ENCODE data around the gene CEP192.

The CEP192 gene

DNA sequence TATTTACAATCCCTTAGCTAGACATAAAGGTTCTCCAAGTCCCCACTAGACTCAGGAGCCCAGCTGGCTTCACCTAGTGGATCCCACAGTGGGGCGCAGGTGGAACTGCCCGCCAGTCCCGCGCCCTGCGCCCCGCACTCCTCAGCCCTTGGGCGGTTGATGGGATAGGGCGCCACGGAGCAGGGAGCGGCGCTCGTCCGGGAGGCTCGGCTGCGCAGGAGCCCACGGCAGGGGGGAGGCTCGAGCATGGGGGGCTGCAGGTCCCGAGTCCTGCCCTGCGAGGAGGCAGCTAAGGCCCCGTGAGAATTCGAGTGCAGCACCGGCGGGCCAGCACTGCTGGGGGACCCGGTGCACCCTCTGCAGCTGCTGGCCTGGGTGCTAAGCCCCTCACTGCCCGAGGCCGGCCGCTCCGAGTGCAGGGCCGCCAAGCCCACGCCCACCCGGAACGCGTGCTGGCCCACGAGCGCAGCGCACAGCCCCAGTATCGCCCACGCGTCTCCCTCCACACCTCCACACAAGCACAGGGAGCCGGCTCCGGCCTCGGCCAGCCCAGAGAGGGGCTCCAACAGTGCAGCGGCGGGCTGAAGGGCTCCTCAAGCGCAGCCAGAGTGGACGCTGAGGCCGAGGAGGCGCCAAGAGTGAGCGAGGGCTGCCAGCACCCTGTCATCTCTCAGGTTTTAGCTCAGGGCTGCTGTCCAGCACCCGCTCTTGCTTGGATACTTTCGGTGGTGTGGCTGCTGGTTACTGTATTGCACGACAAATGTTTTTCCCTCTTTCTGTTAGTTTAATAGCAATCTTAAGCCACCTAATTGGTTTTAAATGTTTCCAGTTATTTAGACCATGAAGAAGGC, 143.6 kb downstream of the CEP192 start:
- in situ Hi-C loops (cut with MboI; ENCODE audit: low sequenced_read_pairs): no loop called here

- in situ Hi-C loops (cut with MboI; ENCODE audit: low sequenced_read_pairs): no loop called here
Observed at GRCh38 chr18:13136056-13136903, 145.1 kb downstream of the CEP192 start.

DNA sequence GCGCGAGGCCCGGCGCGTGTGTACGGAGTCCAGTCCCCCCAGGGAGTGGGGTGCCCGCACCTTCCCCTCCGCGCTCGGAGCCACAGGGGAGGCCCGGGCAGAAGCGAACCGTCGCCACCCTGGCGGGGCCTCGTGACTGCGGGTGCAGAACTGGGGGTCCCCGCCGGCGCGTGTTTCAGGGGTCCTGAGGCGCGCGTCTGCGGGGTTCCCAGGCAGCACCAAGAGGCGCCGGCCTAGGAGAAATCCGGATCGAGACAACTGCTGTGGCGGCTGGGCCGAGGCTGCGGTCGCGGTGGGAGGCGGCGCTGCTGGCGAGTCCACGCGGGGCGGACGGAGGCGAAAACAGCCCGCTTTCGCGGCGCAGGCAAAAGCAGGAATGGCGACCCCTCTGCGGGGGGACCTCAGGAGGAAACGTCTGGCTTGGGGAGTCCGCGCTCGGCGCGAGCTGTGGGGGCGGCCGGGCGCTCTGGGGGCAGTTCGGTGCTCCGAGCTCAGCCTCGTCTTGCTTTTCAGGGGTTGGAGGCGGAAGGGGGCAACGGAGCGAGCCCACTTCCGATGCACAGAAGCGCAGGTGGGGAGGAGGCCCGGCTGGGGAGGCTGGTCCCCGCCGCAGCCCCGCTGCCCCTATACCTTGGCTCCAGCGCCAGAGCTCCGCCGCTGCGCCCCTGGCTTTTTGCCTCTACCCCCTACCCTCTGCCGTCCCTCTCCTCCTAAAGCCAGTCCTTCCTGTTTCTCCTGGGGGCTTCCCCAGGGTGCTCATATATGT, 145.9 kb downstream of the CEP192 start:
- in situ Hi-C loops (cut with MboI; ENCODE audit: low sequenced_read_pairs): no loop called here

GRCh38 chr18:13137670-13138419, 146.7 kb downstream of the CEP192 start:
- in situ Hi-C loops (cut with MboI; ENCODE audit: low sequenced_read_pairs): no loop called here

- in situ Hi-C loops (cut with MboI; ENCODE audit: low sequenced_read_pairs): no loop called here
Observed at GRCh38 chr18:13138420-13139139, 147.4 kb downstream of the CEP192 start.

DNA sequence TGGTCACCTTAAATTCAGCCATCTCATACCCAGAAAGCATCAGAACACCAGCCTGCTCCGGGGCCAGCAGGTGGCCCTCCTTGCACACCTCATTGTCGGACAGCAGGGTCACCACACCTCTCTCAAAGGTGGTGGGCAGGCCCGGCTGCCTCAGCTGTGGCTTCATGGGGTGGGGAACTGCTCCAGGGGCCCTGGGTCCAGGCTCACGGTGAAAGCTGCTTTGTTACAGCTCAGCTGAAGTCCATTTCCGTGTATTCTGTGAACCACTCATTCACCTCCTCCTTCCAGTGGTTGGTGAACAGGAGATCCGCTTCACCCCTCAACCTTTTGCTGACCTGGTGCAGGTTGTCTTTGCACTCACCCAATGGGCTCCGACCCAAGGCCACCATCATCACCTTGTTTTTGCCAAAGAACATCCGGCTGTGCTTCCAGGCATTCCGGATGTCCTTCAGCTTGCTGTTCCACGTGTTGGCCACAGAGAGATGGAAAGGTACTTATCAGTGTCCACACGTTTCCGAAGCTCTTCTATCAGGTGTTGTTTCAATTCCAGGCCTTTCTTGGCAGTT, 148.8 kb downstream of the CEP192 start:
- in situ Hi-C loops (cut with MboI; ENCODE audit: low sequenced_read_pairs): no loop called here

DNA sequence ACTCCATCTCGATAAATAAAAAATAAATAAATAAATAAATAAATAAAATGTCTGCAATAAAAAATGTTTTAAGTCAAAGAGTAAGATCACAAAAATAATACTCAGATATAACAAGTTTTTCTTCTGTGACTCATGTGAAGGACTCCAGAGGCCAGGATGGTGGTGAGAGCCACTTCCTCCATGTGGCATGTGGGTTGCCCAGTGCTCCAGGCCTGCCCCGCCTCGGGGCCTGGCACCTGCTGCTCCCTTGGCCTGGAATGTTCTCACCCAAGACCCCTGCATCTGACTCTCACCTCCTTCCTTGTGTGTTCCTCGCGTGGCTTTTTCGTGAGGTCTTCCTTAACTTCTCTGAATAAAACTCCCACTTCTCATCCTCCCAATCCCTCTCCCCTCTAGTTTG, 150.0 kb downstream of the CEP192 start:
- in situ Hi-C loops (cut with MboI; ENCODE audit: low sequenced_read_pairs): no loop called here

DNA sequence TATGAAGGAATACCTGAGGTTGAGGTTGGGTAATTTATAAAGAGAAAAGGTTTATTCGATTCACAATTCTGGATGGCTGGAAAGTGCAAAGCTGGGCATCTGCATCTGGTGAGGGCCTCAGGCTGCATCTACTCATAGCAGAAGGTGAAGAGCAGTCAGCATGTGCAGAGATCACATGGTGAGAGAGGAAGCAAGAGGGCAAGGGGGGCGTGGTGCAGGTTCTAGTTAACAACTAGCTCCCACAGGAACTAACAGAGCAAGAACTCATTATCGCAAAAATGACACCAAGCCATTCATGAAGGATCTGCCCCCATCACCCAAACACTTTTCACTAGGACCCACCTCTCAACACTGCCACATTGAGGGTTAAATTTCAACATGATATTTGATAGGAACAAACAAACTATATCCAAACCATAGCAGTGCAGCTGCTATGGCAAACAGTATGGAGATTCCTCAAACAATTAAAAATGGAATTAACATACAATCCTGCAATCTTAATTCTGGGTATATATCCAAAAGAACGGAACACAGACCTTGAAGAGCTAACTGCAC, 154.6 kb downstream of the CEP192 start:
- in situ Hi-C loops (cut with MboI; ENCODE audit: low sequenced_read_pairs): no loop called here

DNA sequence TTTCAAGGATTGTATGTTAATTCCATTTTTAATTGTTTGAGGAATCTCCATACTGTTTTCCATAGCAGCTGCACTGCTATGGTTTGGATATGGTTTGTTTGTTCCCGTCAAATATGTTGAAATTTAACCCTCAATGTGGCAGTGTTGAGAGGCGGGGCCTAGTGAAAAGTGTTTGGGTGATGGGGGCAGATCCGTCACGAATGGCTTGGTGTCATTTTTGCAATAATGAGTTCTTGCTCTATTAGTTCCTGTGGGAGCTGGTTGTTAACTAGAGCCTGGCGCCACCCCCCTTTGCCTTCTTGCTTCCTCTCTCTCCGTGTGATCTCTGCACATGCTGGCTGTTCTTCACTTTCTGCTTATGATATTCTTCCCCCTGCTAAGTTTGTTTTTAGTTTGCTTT, 156.0 kb downstream of the CEP192 start:
- in situ Hi-C loops (cut with MboI; ENCODE audit: low sequenced_read_pairs): no loop called here

GRCh38 chr18:13151656-13152055, 160.5 kb downstream of the CEP192 start:
- in situ Hi-C loops (cut with MboI; ENCODE audit: low sequenced_read_pairs): no loop called here

DNA sequence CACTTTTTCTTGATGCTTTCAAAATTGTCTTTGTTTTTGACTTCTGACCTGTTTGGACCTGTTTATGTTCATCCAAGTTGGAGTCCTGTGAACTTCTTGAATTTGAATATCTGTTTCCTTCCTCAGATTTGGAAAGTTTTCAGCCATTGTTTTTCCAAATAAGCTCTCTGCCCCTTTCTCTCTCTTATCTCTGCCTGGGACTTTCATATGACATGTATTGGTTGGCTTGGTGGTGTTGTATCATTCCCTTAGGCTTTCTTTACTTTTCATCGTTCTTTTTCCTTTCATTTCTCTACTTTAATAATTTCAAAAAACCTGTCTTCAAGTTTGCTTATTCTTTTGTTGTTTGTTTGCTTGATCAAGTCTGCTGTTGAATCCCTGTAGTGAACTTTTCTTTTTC, 167.3 kb downstream of the CEP192 start:
- in situ Hi-C loops (cut with MboI; ENCODE audit: low sequenced_read_pairs): no loop called here

GRCh38 chr18:13159579-13159978, 168.4 kb downstream of the CEP192 start:
- in situ Hi-C loops (cut with MboI; ENCODE audit: low sequenced_read_pairs): no loop called here

DNA sequence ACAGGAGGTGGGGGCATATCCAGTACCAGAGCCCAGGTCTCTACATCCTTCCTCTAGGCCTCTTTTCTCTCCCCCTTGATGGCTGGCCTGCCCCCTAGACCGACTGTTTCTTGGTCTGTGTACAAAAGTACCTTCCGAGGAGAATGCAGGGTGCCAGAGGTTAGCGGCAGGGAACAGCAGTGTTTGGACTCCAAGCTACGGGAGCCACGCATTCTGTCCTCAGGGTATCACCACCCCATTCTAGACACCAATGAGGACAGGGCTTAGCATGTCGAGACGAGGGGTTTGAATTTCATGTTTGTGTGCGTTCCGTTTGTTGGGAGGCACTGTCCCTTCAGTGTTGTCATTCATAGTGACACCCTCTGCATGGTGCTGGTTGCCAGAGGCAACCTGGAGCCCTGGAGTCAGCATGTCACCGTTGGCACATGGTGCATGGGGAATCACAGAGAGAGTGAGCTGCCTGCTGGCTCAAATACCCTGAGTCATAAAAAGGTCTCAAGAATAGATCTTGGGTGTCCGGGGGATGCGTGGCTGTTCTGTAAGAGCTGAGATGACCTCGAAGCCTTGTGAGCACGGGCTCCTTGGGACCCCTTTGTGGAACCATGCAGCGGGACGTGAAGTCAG, 170.2 kb downstream of the CEP192 start:
- in situ Hi-C loops (cut with MboI; ENCODE audit: low sequenced_read_pairs): no loop called here

- in situ Hi-C loops (cut with MboI; ENCODE audit: low sequenced_read_pairs): no loop called here
Observed at GRCh38 chr18:13163167-13163927, 172.2 kb downstream of the CEP192 start.

GRCh38 chr18:13164406-13164805, 173.2 kb downstream of the CEP192 start:
- in situ Hi-C loops (cut with MboI; ENCODE audit: low sequenced_read_pairs): no loop called here

DNA sequence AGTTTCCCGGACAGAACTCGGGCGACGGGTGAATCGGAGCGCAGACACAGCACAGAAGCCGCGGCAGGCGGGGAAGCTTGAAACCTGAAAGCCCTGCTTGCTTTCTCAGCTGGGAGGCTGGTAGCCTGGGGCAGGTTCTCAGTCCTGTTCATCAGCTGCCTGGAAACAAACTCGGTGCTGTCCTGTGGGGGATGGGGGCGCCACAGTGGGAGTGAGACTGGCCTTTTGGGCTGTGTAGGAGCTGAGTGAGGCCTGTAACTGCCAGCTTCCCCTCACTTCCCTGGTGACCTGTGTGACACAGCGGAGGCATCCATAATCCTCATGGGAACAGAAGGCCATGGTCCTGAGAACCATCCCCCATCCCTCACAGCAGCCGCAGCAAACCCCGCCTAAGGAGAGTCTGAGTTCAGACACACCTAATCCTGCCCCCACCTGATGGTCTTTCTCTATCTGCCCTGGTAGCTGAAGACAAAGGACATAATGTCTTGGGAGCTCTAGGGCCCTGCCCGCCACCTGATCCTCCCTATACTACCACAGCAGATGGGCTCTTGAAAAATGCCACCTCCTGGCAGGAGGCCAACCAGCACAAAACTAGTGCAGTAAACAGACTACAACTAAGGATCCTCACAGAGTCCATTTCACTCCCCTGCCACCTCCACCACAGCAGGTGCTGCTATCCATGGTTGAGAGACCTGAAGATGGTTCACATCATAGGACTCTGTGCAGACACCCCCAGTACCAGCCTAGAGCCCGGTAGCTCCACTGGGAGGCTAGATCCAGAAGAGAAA, 174.7 kb downstream of the CEP192 start:
- in situ Hi-C loops (cut with MboI; ENCODE audit: low sequenced_read_pairs): no loop called here

DNA sequence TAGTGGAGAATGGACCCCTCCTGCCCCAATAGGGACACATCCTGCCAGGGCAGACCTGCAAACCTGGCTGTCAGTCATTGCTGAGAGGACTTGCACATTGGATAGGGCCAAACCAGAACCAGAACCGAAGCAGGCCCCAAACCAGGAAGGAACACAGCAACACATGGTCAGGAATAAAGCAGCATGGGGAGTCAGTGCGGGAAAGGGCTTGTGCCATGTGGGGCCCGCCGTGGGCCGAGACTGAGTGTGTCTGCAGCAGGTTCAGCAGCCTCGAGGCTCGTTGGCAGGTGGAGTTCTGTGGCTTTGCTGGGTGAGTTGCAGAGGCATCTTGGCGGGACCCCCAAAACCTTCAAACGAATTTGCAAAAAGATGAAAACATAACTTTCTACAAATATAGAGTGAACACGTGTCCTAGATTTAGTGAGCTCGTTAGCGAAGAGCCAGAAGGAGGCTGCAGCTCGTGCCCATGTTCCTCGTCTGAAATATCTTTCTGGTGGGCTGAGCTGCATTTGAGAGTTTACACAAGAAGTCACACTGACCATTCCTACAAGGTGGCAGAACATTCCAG, 182.5 kb downstream of the CEP192 start:
- in situ Hi-C loops (cut with MboI; ENCODE audit: low sequenced_read_pairs): no loop called here

Measured in HL-60/S4 (cell line).